Measurements from ENCODE around the gene CCR3.

The CCR3 gene

GRCh38 chr3:46282696-46283095 lies 40.4 kb downstream of the CCR3 start:
- H3K9ac ChIP-seq = no peak overlapping the region
- no peak overlapping the region for H3K4me3 ChIP-seq (ENCODE audit: low read depth, low read length)
- no peak overlapping the region for H3K27ac ChIP-seq
- TF ChIP-seq CTCF (IDR thresholded peaks at IDR 0.05) = no peak
- H3K79me2 ChIP-seq = no peaks in the 10 kb centered on the region
- no peaks in the 10 kb centered on the region for H3K36me3 ChIP-seq (ENCODE audit: control insufficient read depth, insufficient read depth, low read length)
- no peaks in the 10 kb centered on the region for H3K4me1 ChIP-seq
- H2AFZ ChIP-seq = no peak overlapping the region
- H3K9me3 ChIP-seq (ENCODE audit: control insufficient read depth, low read length) = no peaks in the 10 kb centered on the region
- H3K27me3 ChIP-seq (ENCODE audit: control insufficient read depth, insufficient read depth, low read length) = no peaks in the 10 kb centered on the region
- H3K4me2 ChIP-seq (ENCODE audit: low read length) = no peak overlapping the region

DNA sequence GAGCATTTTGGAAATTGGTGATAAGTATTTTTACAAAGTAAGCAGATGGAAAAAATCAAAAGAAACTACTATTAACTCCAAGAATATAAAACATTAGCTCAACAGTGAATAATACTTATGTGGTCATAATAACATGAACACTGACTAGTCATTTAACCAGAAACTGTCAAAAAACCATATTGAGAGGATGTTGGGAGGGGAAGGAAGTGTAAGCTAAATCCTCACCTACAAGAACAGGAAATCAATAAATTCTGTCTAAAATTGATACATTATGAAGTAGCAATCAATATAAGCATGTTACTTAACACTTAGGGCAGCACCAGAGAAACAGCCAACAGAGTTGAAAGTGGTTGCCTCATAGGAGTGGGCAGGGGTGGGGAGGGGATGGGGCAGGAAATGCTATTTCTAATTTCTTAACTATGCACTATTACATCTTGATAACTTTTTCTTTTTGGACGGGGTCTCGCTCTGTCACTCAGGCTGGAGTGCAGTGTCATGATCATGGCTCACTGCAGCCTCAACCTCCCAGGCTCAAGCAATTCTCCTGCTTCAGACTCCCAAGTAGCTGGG lies 41.7 kb downstream of the CCR3 start:
- Histone ChIP-seq H3K9ac (no peak overlapping the region), H3K27me3 (ENCODE audit: control insufficient read depth, insufficient read depth, low read length) (no peaks in the 10 kb centered on the region), H3K4me1 (no peaks in the 10 kb centered on the region), H2AFZ (no peak overlapping the region), H3K9me3 (ENCODE audit: control insufficient read depth, low read length) (no peaks in the 10 kb centered on the region), H3K4me2 (ENCODE audit: low read length) (no peak overlapping the region), H3K36me3 (ENCODE audit: control insufficient read depth, insufficient read depth, low read length) (no peaks in the 10 kb centered on the region), H3K79me2 (no peaks in the 10 kb centered on the region), H3K27ac (no peak overlapping the region), H3K4me3 (ENCODE audit: low read depth, low read length) (no peak overlapping the region)
- no peak for TF ChIP-seq CTCF (IDR thresholded peaks at IDR 0.05)

DNA sequence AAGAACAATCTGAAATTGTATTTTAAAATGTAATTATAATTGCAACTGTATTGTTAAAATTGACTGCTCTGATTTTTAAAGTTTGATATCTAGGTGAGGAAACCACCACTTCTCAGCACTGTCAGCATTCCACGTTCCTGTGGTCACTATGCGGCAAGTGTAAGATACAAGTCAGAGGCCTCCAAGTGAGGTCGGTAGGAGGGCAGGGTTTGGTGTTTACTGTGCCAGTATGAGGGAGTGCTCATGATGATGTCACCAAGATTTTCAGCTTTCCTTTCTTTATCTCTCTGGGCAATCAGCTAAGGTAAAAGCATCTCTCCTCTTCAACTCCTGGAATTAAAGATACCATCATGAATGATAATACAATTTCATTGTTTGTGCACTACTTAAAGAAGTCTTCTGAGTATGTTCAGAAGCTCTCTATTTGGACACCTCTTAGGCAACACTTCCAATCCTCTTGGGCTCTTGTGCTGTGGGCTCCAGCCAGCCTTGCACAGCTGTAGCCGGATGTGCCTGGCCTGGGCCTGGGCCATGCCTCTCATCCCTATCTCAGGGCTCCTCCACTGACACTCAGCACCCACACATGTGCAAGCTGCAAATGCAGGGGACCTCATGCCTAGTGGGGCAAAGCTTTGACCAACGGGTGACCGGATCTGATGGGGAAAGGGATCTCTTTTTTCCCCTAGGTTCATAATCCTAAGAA lies 42.9 kb downstream of the CCR3 start:
- Histone ChIP-seq H3K79me2 (no peaks in the 10 kb centered on the region), H3K9ac (no peak overlapping the region), H3K4me3 (ENCODE audit: low read depth, low read length) (no peak overlapping the region), H3K9me3 (ENCODE audit: control insufficient read depth, low read length) (no peaks in the 10 kb centered on the region), H3K36me3 (ENCODE audit: control insufficient read depth, insufficient read depth, low read length) (no peaks in the 10 kb centered on the region), H3K27ac (no peak overlapping the region), H3K4me2 (ENCODE audit: low read length) (no peak overlapping the region), H3K27me3 (ENCODE audit: control insufficient read depth, insufficient read depth, low read length) (no peaks in the 10 kb centered on the region), H3K4me1 (no peaks in the 10 kb centered on the region), H2AFZ (no peak overlapping the region)
- TF ChIP-seq CTCF (IDR thresholded peaks at IDR 0.05) = no peak

DNA sequence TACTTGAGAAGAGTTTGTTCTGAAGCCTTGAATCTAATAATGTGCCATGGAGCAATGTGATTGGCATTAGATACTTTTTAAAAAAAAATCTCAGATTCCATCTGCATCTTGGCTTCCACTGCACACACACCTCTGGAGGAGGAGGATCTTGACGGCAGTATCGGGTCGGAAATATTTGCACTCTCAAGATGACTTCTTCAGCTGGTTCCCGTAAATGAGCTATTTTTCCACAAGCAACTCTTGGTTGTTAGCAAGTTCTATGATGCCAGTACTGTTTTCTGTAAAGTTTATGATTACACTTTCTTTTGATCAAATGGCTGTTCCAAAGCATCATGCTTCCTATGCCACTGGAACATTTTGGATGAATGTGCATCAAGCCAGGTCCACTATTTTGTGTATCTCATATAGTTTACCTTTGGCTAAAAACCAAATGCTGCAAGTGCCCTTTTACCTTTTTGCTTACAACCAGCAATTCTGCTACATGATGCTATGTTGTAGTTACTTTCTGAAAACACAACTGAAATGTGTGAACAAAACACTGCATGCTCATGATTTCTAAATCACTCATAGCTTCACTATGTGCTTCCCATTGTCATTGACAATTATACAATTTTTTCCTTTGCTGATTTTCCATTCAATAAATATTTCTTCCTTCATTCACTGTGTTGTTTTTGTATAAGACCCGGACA lies 43.8 kb downstream of the CCR3 start:
- Histone ChIP-seq H3K27ac (no peak overlapping the region), H3K79me2 (no peaks in the 10 kb centered on the region), H3K4me2 (ENCODE audit: low read length) (no peak overlapping the region), H3K4me3 (ENCODE audit: low read depth, low read length) (no peak overlapping the region), H3K27me3 (ENCODE audit: control insufficient read depth, insufficient read depth, low read length) (no peaks in the 10 kb centered on the region), H2AFZ (no peak overlapping the region), H3K9me3 (ENCODE audit: control insufficient read depth, low read length) (no peaks in the 10 kb centered on the region), H3K4me1 (no peaks in the 10 kb centered on the region), H3K9ac (no peak overlapping the region), H3K36me3 (ENCODE audit: control insufficient read depth, insufficient read depth, low read length) (no peaks in the 10 kb centered on the region)
- no peak for TF ChIP-seq CTCF (IDR thresholded peaks at IDR 0.05)
